Loucy (cell line): Measurements from ENCODE around the gene ETFBKMT.

Source experiments
- H2AFZ ChIP-seq: fragments of 200-600 bp; sonication (generic); 2 replicates; pipeline ENCODE4 v1.6.0; 2016; ENCODE audit warnings: antibody characterized with exemption, mild to moderate bottlenecking, low read length, moderate library complexity
- H3F3A ChIP-seq: fragments of 200-600 bp; 2 replicates; pipeline ENCODE4 v1.6.0; 2016; ENCODE audit warnings: antibody characterized with exemption, low read depth, mild to moderate bottlenecking
- H3K27me3 ChIP-seq: fragments of 200-600 bp; sonication (generic); 2 replicates; pipeline ENCODE4 v1.6.1; 2014; ENCODE audit warnings: low read length, mild to moderate bottlenecking; ENCODE audit not compliant: insufficient read depth, poor library complexity, severe bottlenecking
- H3K36me3 ChIP-seq: fragments of 200-600 bp; sonication (generic); 2 replicates; pipeline ENCODE4 v1.6.1; 2016; ENCODE audit warnings: low read length; ENCODE audit not compliant: insufficient read depth
- H3K4me1 ChIP-seq: fragments of 200-600 bp; sonication (generic); 2 replicates; pipeline ENCODE4 v1.5.1; 2014; ENCODE audit warnings: low read length, mild to moderate bottlenecking; ENCODE audit not compliant: insufficient read depth, poor library complexity, severe bottlenecking
- H3K4me2 ChIP-seq: fragments of 200-600 bp; sonication (generic); 2 replicates; pipeline ENCODE4 v1.6.0; 2014; ENCODE audit warnings: antibody characterized with exemption, low read length, low read depth, mild to moderate bottlenecking; ENCODE audit not compliant: poor library complexity, severe bottlenecking
- H3K4me3 ChIP-seq: fragments of 200-600 bp; sonication (generic); 2 replicates; pipeline ENCODE4 v1.5.1; 2014; ENCODE audit warnings: low read length, mild to moderate bottlenecking, mixed read lengths; ENCODE audit not compliant: poor library complexity, severe bottlenecking
- H3K79me2 ChIP-seq: fragments of 200-600 bp; sonication (generic); 2 replicates; pipeline ENCODE4 v1.6.1; 2014; ENCODE audit warnings: low read length; ENCODE audit not compliant: insufficient read depth
- H3K9ac ChIP-seq: fragments of 200-600 bp; sonication (generic); 2 replicates; pipeline ENCODE4 v1.6.0; 2014; ENCODE audit warnings: mild to moderate bottlenecking, low read depth, low read length, moderate library complexity; ENCODE audit not compliant: poor library complexity, severe bottlenecking
- H3K9me2 ChIP-seq: fragments of 200-600 bp; sonication (generic); replicated peaks from 2 replicates; pipeline ENCODE4 v1.6.1; 2016; ENCODE audit warnings: low read depth, low read length, mixed read lengths
- H3K9me3 ChIP-seq: fragments of 200-600 bp; sonication (generic); 2 replicates; pipeline ENCODE4 v1.6.1; 2014; ENCODE audit warnings: mild to moderate bottlenecking, antibody characterized with exemption, low read length, low read depth; ENCODE audit not compliant: insufficient read depth
- H4K20me1 ChIP-seq: fragments of 200-600 bp; sonication (generic); 2 replicates; pipeline ENCODE4 v1.6.0; 2014; ENCODE audit warnings: antibody characterized with exemption, low read length, mild to moderate bottlenecking; ENCODE audit not compliant: insufficient read depth, poor library complexity, severe bottlenecking
- CTCF ChIP-seq: fragments of 200-600 bp; sonication (generic); conservative IDR thresholded peaks from 2 replicates; pipeline ENCODE4 v1.5.1; 2014; ENCODE audit warnings: mild to moderate bottlenecking, antibody characterized with exemption, low read length
- EZH2phosphoT487 ChIP-seq: fragments of 200-600 bp; IDR thresholded peaks from 2 replicates; pipeline ENCODE4 v1.6.1; 2018; ENCODE audit warnings: antibody characterized with exemption, mild to moderate bottlenecking, moderate library complexity, borderline replicate concordance

Gene ETFBKMT

GRCh38 chr12:31620311-31620710, 39.2 kb upstream of the ETFBKMT start:
- Histone ChIP-seq H2AFZ (no peak overlapping the region), H3K4me1 (no peaks in the 10 kb centered on the region), H3K9me2 (no peaks in the 10 kb centered on the region), H4K20me1 (no peaks in the 10 kb centered on the region), H3K9me3 (no peaks in the 10 kb centered on the region), H3K4me3 (no peak overlapping the region), H3K4me2 (no peak overlapping the region), H3K9ac (no peak overlapping the region), H3F3A (no peaks in the 10 kb centered on the region), H3K36me3 (no peaks in the 10 kb centered on the region), H3K27me3 (no peaks in the 10 kb centered on the region), H3K79me2 (no peaks in the 10 kb centered on the region)
- no peak for TF ChIP-seq EZH2phosphoT487
- no peak for TF ChIP-seq CTCF

GRCh38 chr12:31622038-31622437, 37.5 kb upstream of the ETFBKMT start:
- Histone ChIP-seq H3K9me2 (no peaks in the 10 kb centered on the region), H3K4me3 (no peak overlapping the region), H3K79me2 (no peaks in the 10 kb centered on the region), H3K36me3 (no peaks in the 10 kb centered on the region), H3K4me2 (no peak overlapping the region), H3K27me3 (no peaks in the 10 kb centered on the region), H4K20me1 (no peaks in the 10 kb centered on the region), H3K9ac (no peak overlapping the region), H3K4me1 (no peaks in the 10 kb centered on the region), H3K9me3 (no peaks in the 10 kb centered on the region), H3F3A (no peaks in the 10 kb centered on the region), H2AFZ (no peak overlapping the region)
- TF ChIP-seq CTCF: no peak
- no peak for TF ChIP-seq EZH2phosphoT487

- Histone ChIP-seq H3K4me3 (no peak overlapping the region), H4K20me1 (no peaks in the 10 kb centered on the region), H3K9me2 (no peaks in the 10 kb centered on the region), H3K9me3 (no peaks in the 10 kb centered on the region), H3K27me3 (no peaks in the 10 kb centered on the region), H3K9ac (no peak overlapping the region), H3K79me2 (no peaks in the 10 kb centered on the region), H2AFZ (no peak overlapping the region), H3K4me2 (no peak overlapping the region), H3K36me3 (no peaks in the 10 kb centered on the region), H3K4me1 (no peaks in the 10 kb centered on the region), H3F3A (no peaks in the 10 kb centered on the region)
- TF ChIP-seq EZH2phosphoT487 (no peak), CTCF (no peak)
These were observed 33.1 kb upstream of the ETFBKMT start for GRCh38 chr12:31626270-31626995.
